Thymus (tissue), 14 donors: ENCODE data around the gene DAZAP1. TPM values are rescaled to one million over a fixed set of nuclear protein-coding genes. Genes with fewer than 3 reads are reported as not detected.

ENCODE experiments used
- DNase-seq, 9 donors: peaks; one replicate each; pipeline ENCODE4 v3.0.0-alpha.2; 2013; ENCODE audit warnings: low spot score in 9 of 9, low read depth in 6 of 9, missing footprints in 1 of 9
- H3K27ac ChIP-seq, 2 donors: one replicate each; pipeline ENCODE4 v1.5.1; 2013; ENCODE audit warnings: control low read depth in 1 of 2, low read depth in 1 of 2, low read length in 1 of 2, mild to moderate bottlenecking in 1 of 2, moderate library complexity in 1 of 2
- H3K27me3 ChIP-seq, 2 donors: one replicate each; pipeline ENCODE4 v1.5.1; 2013; ENCODE audit warnings: low read length in 1 of 2; ENCODE audit not compliant: control insufficient read depth in 2 of 2, insufficient read depth in 1 of 2
- H3K36me3 ChIP-seq, 2 donors: one replicate each; pipeline ENCODE4 v1.5.1; 2013; ENCODE audit warnings: low read length in 1 of 2, mild to moderate bottlenecking in 1 of 2, moderate library complexity in 1 of 2; ENCODE audit not compliant: control insufficient read depth in 2 of 2, insufficient read depth in 2 of 2
- H3K4me1 ChIP-seq, 2 donors: one replicate each; pipeline ENCODE4 v1.5.1; 2013; ENCODE audit warnings: low read length in 2 of 2; ENCODE audit not compliant: control insufficient read depth in 2 of 2, insufficient read depth in 2 of 2
- H3K4me3 ChIP-seq, 2 donors: one replicate each; pipeline ENCODE4 v1.5.1; 2013; ENCODE audit warnings: low read length in 2 of 2, control low read depth in 1 of 2, mild to moderate bottlenecking in 1 of 2
- H3K9me3 ChIP-seq, 2 donors: one replicate each; pipeline ENCODE4 v1.5.1; 2013; ENCODE audit warnings: low read length in 1 of 2, mild to moderate bottlenecking in 1 of 2; ENCODE audit not compliant: control insufficient read depth in 2 of 2, insufficient read depth in 1 of 2
- WGBS: extraction: QIAGEN DNeasy Blood & Tissue Kit; methylation state at CpG from one replicate; pipeline ENCODE4 v1.1.7; 2013; 5-methylcytosine and 5-hydroxymethylcytosine counted together
- long read RNA-seq, 10 donors: transcript quantifications; one replicate each; lab custom pipeline, GENCODE V29; 2026
- polyA plus RNA-seq: library from polyadenylated mRNA; stranded (reverse); fragments of 200-250 nt; gene quantifications from one replicate; pipeline ENCODE4 v1.2.3, GENCODE V29; 2013
- total RNA-seq: library from RNA; stranded (reverse); fragments of 120-200 nt; gene quantifications from one replicate; pipeline ENCODE4 v1.2.4, GENCODE V29; 2013
- donor health status: healthy.

Gene DAZAP1
- total RNA-seq (67.8 TPM), polyA plus RNA-seq (112 TPM)
- long read RNA-seq, donor 1, transcript DAZAP1-208 (1 exons, 3,642 nt) = major isoform, 7 of 9 reads
- long read RNA-seq, donor 1, partial matches to known transcripts = 0 of 9 reads
- long read RNA-seq, donor 1, other reads (novel, unspliced or antisense) = 0 of 9 reads
- long read RNA-seq, donor 2, transcript DAZAP1-205 (12 exons, 2,086 nt) = minor isoform, 22 of 157 reads
- long read RNA-seq, donor 2, transcript DAZAP1-203 (5 exons, 3,943 nt) = minor isoform, 12 of 157 reads
- long read RNA-seq, donor 2, transcript DAZAP1-201 (12 exons, 2,160 nt) = minor isoform, 40 of 157 reads
- long read RNA-seq, donor 2, transcript DAZAP1-208 (1 exons, 3,642 nt) = major isoform, 45 of 157 reads
- long read RNA-seq, donor 2, partial matches to known transcripts = 22 of 157 reads
- long read RNA-seq, donor 2, other reads (novel, unspliced or antisense) = 7 of 157 reads
- long read RNA-seq, donor 3, transcript DAZAP1-208 (1 exons, 3,642 nt) = major isoform, 81 of 143 reads
- long read RNA-seq, donor 3, transcript DAZAP1-203 (5 exons, 3,943 nt) = minor isoform, 5 of 143 reads
- long read RNA-seq, donor 3, transcript DAZAP1-201 (12 exons, 2,160 nt) = minor isoform, 34 of 143 reads
- long read RNA-seq, donor 3, transcript DAZAP1-205 (12 exons, 2,086 nt) = minor isoform, 10 of 143 reads
- long read RNA-seq, donor 3, partial matches to known transcripts = 8 of 143 reads
- long read RNA-seq, donor 3, other reads (novel, unspliced or antisense) = 0 of 143 reads
- long read RNA-seq, donor 4, transcript DAZAP1-201 (12 exons, 2,160 nt) = minor isoform, 7 of 57 reads
- long read RNA-seq, donor 4, transcript DAZAP1-208 (1 exons, 3,642 nt) = major isoform, 43 of 57 reads
- long read RNA-seq, donor 4, partial matches to known transcripts = 0 of 57 reads
- long read RNA-seq, donor 4, other reads (novel, unspliced or antisense) = 0 of 57 reads
- long read RNA-seq, donor 5, transcript DAZAP1-211 (12 exons, 2,157 nt) = minor isoform, 9 of 149 reads
- long read RNA-seq, donor 5, transcript DAZAP1-201 (12 exons, 2,160 nt) = minor isoform, 25 of 149 reads
- long read RNA-seq, donor 5, transcript DAZAP1-205 (12 exons, 2,086 nt) = minor isoform, 7 of 149 reads
- long read RNA-seq, donor 5, transcript DAZAP1-208 (1 exons, 3,642 nt) = major isoform, 91 of 149 reads
- long read RNA-seq, donor 5, partial matches to known transcripts = 15 of 149 reads
- long read RNA-seq, donor 5, other reads (novel, unspliced or antisense) = 0 of 149 reads
- long read RNA-seq, donor 6, transcript DAZAP1-205 (12 exons, 2,086 nt) = minor isoform, 7 of 54 reads
- long read RNA-seq, donor 6, transcript DAZAP1-201 (12 exons, 2,160 nt) = minor isoform, 13 of 54 reads
- long read RNA-seq, donor 6, transcript DAZAP1-203 (5 exons, 3,943 nt) = minor isoform, 6 of 54 reads
- long read RNA-seq, donor 6, transcript DAZAP1-208 (1 exons, 3,642 nt) = major isoform, 19 of 54 reads
- long read RNA-seq, donor 6, partial matches to known transcripts = 7 of 54 reads
- long read RNA-seq, donor 6, other reads (novel, unspliced or antisense) = 0 of 54 reads
- long read RNA-seq, donor 7, transcript DAZAP1-208 (1 exons, 3,642 nt) = major isoform, 51 of 74 reads
- long read RNA-seq, donor 7, transcript DAZAP1-201 (12 exons, 2,160 nt) = minor isoform, 7 of 74 reads
- long read RNA-seq, donor 7, partial matches to known transcripts = 7 of 74 reads
- long read RNA-seq, donor 7, other reads (novel, unspliced or antisense) = 0 of 74 reads
- long read RNA-seq, donor 8, transcript DAZAP1-201 (12 exons, 2,160 nt) = minor isoform, 13 of 39 reads
- long read RNA-seq, donor 8, transcript DAZAP1-208 (1 exons, 3,642 nt) = major isoform, 23 of 39 reads
- long read RNA-seq, donor 8, partial matches to known transcripts = 0 of 39 reads
- long read RNA-seq, donor 8, other reads (novel, unspliced or antisense) = 0 of 39 reads
- long read RNA-seq, donor 9, transcript DAZAP1-208 (1 exons, 3,642 nt) = major isoform, 34 of 57 reads
- long read RNA-seq, donor 9, transcript DAZAP1-201 (12 exons, 2,160 nt) = minor isoform, 12 of 57 reads
- long read RNA-seq, donor 9, partial matches to known transcripts = 6 of 57 reads
- long read RNA-seq, donor 9, other reads (novel, unspliced or antisense) = 0 of 57 reads
- long read RNA-seq, donor 10, transcript DAZAP1-208 (1 exons, 3,642 nt) = major isoform, 27 of 48 reads
- long read RNA-seq, donor 10, transcript DAZAP1-201 (12 exons, 2,160 nt) = minor isoform, 10 of 48 reads
- long read RNA-seq, donor 10, partial matches to known transcripts = 0 of 48 reads
- long read RNA-seq, donor 10, other reads (novel, unspliced or antisense) = 0 of 48 reads

DNA sequence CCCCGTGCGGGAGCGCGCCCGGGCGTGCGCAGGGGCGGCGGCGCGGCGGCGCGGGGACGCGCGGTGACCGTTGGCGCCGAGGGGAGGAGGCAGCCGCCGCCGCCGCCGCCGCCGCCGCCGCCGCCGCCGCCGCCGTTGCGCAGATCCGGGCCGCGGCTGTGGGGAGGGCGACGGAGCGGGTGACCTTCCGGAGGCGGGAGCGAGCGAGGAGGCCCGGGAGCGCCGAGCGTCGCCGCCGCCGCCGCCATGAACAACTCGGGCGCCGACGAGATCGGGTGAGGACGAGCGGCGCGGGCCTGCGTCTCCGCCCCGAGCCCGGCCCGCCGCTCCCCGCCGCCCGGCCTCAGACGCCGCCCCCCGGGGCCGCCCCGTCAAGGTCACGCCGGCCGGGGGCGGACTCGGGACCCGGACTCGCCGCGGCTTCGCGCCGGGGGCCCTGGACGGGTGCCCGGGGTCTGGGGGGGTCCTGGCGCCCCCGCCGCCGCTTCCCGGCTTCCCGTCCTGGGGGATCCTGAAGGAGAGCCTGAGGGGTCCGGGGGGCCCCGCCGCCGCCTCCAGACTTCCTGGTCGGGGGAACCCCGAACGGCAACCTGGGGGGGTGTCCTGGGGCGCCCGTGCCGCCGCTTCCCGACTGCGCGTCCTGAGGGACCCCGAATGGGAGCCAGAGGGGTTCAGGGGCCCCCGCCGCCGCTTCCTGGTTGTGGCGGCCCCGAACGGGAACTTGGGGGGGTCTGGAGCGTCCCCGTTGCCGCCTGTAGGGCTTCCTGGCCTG, at the start of gene DAZAP1:
DAZAP1 (plus strand) TSS at position 59 of the 772 bp plus-strand sequence; CDS start at position 247, 188 bp downstream.
- peaks cover 4 to 9% of the 10 kb centered on the region in 2 donors for H3K27me3 ChIP-seq
- DNase-seq = peak in 2 of 9 donors; percentile 33 to 35
- peaks cover 0 to under 1% of the 10 kb centered on the region in 2 donors for H3K9me3 ChIP-seq
- H3K27ac ChIP-seq = peak within 1 kb of the TSS; percentile 76 to 90
- peaks cover 14 to 38% of the 10 kb centered on the region in 2 donors for H3K4me1 ChIP-seq
- H3K36me3 ChIP-seq = peaks cover 14 to 30% of the 10 kb centered on the region in 2 donors
- H3K4me3 ChIP-seq = peak within 1 kb of the TSS; percentile 90 to 95
- under 1% methylated on average over 121 of the region's 121 CpGs for WGBS

DNA sequence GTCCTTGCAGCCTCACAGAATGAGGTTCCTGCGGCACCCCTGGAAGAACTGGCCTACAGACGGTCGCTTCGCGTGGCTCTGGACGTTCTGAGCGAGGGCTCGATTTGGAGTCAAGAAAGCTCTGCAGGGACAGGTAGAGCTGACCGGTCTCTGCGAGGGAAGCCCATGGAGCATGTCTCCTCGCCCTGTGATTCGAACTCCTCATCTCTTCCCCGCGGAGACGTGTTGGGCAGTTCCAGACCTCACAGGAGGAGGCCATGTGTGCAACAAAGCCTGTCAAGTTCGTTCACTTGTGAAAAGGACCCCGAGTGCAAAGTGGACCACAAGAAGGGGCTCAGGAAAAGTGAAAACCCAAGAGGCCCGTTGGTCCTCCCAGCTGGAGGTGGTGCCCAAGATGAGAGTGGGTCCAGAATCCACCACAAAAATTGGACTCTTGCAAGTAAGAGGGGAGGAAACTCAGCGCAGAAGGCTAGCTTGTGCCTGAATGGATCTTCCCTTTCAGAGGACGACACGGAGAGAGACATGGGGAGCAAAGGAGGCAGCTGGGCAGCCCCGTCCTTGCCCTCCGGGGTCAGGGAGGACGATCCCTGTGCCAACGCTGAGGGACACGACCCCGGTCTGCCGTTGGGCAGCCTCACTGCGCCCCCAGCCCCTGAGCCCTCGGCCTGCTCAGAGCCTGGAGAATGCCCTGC, 47.1 kb upstream of the DAZAP1 start:
- no peak for DNase-seq
- Histone ChIP-seq H3K27me3 (no peaks in the 10 kb centered on the region), H3K4me1 (peaks cover 18 to 36% of the 10 kb centered on the region in 2 donors), H3K27ac (no peak overlapping the region), H3K36me3 (peaks cover 44 to 57% of the 10 kb centered on the region in 2 donors), H3K4me3 (no peak overlapping the region), H3K9me3 (no peaks in the 10 kb centered on the region)
- 96% methylated on average over 30 of the region's 30 CpGs for WGBS

GRCh38 chr19:1360818-1361461, 46.4 kb upstream of the DAZAP1 start:
- DNase-seq = no peak
- Histone ChIP-seq H3K27me3 (no peaks in the 10 kb centered on the region), H3K27ac (no peak overlapping the region), H3K4me1 (peaks cover 12 to 33% of the 10 kb centered on the region in 2 donors), H3K9me3 (no peaks in the 10 kb centered on the region), H3K4me3 (no peak overlapping the region), H3K36me3 (peaks cover 50 to 62% of the 10 kb centered on the region in 2 donors)
- WGBS = 93% methylated on average over 31 of the region's 31 CpGs

- Histone ChIP-seq H3K9me3 (no peaks in the 10 kb centered on the region), H3K4me1 (peaks cover 11 to 31% of the 10 kb centered on the region in 2 donors), H3K27me3 (no peaks in the 10 kb centered on the region), H3K27ac (no peak overlapping the region), H3K4me3 (no peak overlapping the region), H3K36me3 (peaks cover 57 to 71% of the 10 kb centered on the region in 2 donors)
- WGBS = 94% methylated on average over 30 of the region's 30 CpGs
- DNase-seq = no peak
Measured at GRCh38 chr19:1361601-1362386, 45.6 kb upstream of the DAZAP1 start.

DNA sequence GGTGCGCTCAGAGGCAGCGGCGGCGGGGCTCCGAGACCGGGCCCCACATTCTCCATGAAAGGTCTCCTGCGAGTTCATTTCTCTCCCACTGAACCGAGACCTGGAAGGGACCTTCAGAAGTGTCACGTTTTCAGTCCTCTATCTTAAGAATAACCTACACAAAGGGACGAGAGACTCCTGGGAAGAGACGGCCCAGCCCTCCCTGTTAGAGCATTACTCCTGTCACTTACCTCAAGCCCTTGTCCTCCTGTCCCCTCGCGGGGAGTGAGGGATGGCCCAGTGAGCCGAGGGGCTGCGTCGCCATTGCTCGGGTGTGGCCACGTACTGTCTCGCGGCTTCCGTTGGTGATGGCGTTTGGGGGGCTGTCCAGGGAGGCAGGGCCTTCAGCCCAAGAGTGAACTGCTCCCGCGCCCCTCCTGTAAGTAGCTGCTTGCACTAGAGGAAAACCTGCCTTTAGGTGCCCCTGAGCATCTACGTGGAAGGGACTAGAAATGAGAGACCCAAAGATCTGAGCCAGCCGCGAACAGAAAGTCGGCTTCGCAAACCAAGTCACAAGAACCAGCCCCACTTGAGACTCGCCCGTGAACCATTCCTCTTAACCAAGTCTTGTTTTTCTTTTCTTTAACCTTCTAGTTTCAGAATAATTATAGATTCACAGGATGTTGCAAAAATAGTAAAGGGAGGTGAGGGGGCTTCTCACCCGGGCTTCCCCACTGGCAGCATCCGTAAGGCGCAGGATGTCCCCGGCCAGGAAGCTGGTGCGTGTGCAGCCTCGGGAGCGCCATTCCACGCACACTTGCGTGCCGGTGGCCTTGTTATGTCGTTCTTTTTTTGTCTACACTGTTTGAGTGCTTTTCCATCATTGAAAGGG, 44.8 kb upstream of the DAZAP1 start:
- Histone ChIP-seq H3K4me1 (peaks cover 9 to 39% of the 10 kb centered on the region in 2 donors), H3K9me3 (no peaks in the 10 kb centered on the region), H3K4me3 (no peak overlapping the region), H3K27me3 (no peaks in the 10 kb centered on the region), H3K27ac (no peak overlapping the region), H3K36me3 (peaks cover 61 to 69% of the 10 kb centered on the region in 2 donors)
- WGBS = 85% methylated on average over 42 of the region's 42 CpGs
- peak in 1 of 9 donors; percentile 7 for DNase-seq
